Hepatocyte (in vitro differentiated cells): ENCODE results near the gene SYDE1.

Experiments
- EZH2 ChIP-seq: fragments of 200-600 bp; sonication (generic); IDR thresholded peaks from 2 replicates; pipeline ENCODE4 v1.6.1; 2016; ENCODE audit warnings: antibody characterized with exemption, mild to moderate bottlenecking, borderline replicate concordance
- EZH2phosphoT487 ChIP-seq: fragments of 200-600 bp; sonication (generic); IDR thresholded peaks from one replicate; pipeline ENCODE4 v1.6.1; 2018; ENCODE audit warnings: antibody characterized with exemption, mild to moderate bottlenecking, low read depth, moderate library complexity; ENCODE audit not compliant: unreplicated experiment, severe bottlenecking
- TF ChIP-seq, protein P1 (sequence below): fragments of 200-600 bp; sonication (generic); IDR thresholded peaks from 2 replicates; pipeline ENCODE4 v1.5.1; 2016; ENCODE audit warnings: antibody characterized with exemption, mild to moderate bottlenecking; ENCODE audit not compliant: poor library complexity

DNA sequence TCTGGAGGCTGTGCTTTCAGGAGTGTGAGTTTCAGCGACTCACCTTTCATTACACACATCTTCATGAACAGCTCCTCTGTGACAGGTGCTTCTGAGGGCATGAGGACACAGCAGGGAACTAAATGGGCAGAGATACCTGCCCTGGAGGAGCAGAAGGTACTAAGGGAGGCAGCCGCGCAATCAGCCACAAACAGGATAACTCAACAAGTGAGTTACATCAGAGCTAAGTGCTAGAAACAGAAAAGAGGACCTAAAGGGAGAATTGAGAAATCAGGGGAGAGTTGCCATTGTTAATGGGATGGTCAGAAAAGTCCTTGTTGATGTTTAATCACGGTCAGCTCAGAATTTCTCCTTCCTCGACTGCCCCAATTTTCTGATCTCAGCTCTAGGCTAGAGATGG, 42.5 kb downstream of the SYDE1 start:
- TF ChIP-seq, protein P1, sequence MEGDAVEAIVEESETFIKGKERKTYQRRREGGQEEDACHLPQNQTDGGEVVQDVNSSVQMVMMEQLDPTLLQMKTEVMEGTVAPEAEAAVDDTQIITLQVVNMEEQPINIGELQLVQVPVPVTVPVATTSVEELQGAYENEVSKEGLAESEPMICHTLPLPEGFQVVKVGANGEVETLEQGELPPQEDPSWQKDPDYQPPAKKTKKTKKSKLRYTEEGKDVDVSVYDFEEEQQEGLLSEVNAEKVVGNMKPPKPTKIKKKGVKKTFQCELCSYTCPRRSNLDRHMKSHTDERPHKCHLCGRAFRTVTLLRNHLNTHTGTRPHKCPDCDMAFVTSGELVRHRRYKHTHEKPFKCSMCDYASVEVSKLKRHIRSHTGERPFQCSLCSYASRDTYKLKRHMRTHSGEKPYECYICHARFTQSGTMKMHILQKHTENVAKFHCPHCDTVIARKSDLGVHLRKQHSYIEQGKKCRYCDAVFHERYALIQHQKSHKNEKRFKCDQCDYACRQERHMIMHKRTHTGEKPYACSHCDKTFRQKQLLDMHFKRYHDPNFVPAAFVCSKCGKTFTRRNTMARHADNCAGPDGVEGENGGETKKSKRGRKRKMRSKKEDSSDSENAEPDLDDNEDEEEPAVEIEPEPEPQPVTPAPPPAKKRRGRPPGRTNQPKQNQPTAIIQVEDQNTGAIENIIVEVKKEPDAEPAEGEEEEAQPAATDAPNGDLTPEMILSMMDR = no peak
- TF ChIP-seq EZH2phosphoT487 (no peak), EZH2 (no peak)
